ENCODE measurements around the gene COX7B. TPM values are rescaled to one million over a fixed set of nuclear protein-coding genes. Genes with fewer than 3 reads are reported as not detected.
"Not testable (repeated sequence)": the region's sequence is repeated elsewhere in the genome, so short reads cannot be mapped to it uniquely, and the experiment has no call there.

COX7B gene
- total RNA-seq, 3 donors from 2014 or later (not counting 1 experiment from before 2014, with no cell fraction given) = 133 to 168 (median 136) TPM

- peaks cover 23 to 34% of the 10 kb centered on the region in 2 donors for H3K4me1 Mint-ChIP-seq
- intact Hi-C loops (cut with micrococcal nuclease) = no loop called here
- Histone ChIP-seq H3K9me3 (ENCODE audit: control insufficient read depth, insufficient read depth, low read length) (no peaks in the 10 kb centered on the region), H3K4me3 (ENCODE audit: low read length) (no peak overlapping the region), H3K27me3 (ENCODE audit: control insufficient read depth, insufficient read depth, low read length) (no peaks in the 10 kb centered on the region), H3K36me3 (ENCODE audit: control insufficient read depth, insufficient read depth, low read length) (no peaks in the 10 kb centered on the region), H3K27ac (ENCODE audit: low read length) (no peak overlapping the region), H3K4me1 (ENCODE audit: control insufficient read depth, insufficient read depth, low read length) (peaks cover 8% of the 10 kb centered on the region)
- ATAC-seq = no peak
- H3K9me3 Mint-ChIP-seq = no peaks in the 10 kb centered on the region
- H3K27me3 Mint-ChIP-seq (ENCODE audit: low read depth in 2 of 2) = no peaks in the 10 kb centered on the region
- 56% methylated on average over 1 of the region's 3 CpGs for WGBS (ENCODE audit: insufficient coverage)
- H3K27ac Mint-ChIP-seq = peak overlapping the region; percentile 84
- TF ChIP-seq CTCF (IDR thresholded peaks at IDR 0.05) = no peak
- no peak for DNase-seq
- H3K4me3 Mint-ChIP-seq = peak overlapping the region; percentile 42
- no peaks in the 10 kb centered on the region for H3K36me3 Mint-ChIP-seq
Observed at GRCh38 chrX:77918568-77918967, 19.3 kb downstream of the COX7B start.

GRCh38 chrX:77919370-77919769 is 20.1 kb downstream of the COX7B start:
- H3K27me3 Mint-ChIP-seq (ENCODE audit: low read depth in 2 of 2); DNase-seq; H3K9me3 Mint-ChIP-seq; H3K36me3 ChIP-seq (ENCODE audit: control insufficient read depth, insufficient read depth, low read length); intact Hi-C loops (cut with micrococcal nuclease); H3K4me3 ChIP-seq (ENCODE audit: low read length); H3K9me3 ChIP-seq (ENCODE audit: control insufficient read depth, insufficient read depth, low read length); H3K27me3 ChIP-seq (ENCODE audit: control insufficient read depth, insufficient read depth, low read length); H3K36me3 Mint-ChIP-seq; H3K27ac ChIP-seq (ENCODE audit: low read length); H3K4me1 ChIP-seq (ENCODE audit: control insufficient read depth, insufficient read depth, low read length): not testable (repeated sequence)
- Mint-ChIP-seq H3K4me3 (peak overlapping the region; percentile 52), H3K27ac (peak overlapping the region; percentile 69 to 75), H3K4me1 (peaks cover 22 to 35% of the 10 kb centered on the region in 2 donors)
- peak in 2 of 3 donors; percentile 55 to 64 for ATAC-seq
- WGBS (ENCODE audit: insufficient coverage) = 63% methylated on average over 5 of the region's 6 CpGs

- intact Hi-C loops (cut with micrococcal nuclease) = no loop called here
- H3K27me3 Mint-ChIP-seq (ENCODE audit: low read depth in 2 of 2) = no peaks in the 10 kb centered on the region
Observed at GRCh38 chrX:77922787-77923186, 23.5 kb downstream of the COX7B start.

GRCh38 chrX:77924320-77924859 is 25.1 kb downstream of the COX7B start:
- DNase-seq (no peak), ATAC-seq (no peak)
- Mint-ChIP-seq H3K36me3 (no peaks in the 10 kb centered on the region), H3K4me3 (no peak overlapping the region), H3K27ac (no peak overlapping the region), H3K9me3 (no peaks in the 10 kb centered on the region), H3K4me1 (peaks cover 3 to 19% of the 10 kb centered on the region in 2 donors), H3K27me3 (ENCODE audit: low read depth in 2 of 2) (no peaks in the 10 kb centered on the region)
- Histone ChIP-seq H3K9me3 (ENCODE audit: control insufficient read depth, insufficient read depth, low read length) (no peaks in the 10 kb centered on the region), H3K4me3 (ENCODE audit: low read length) (no peak overlapping the region), H3K36me3 (ENCODE audit: control insufficient read depth, insufficient read depth, low read length) (no peaks in the 10 kb centered on the region), H3K27ac (ENCODE audit: low read length) (no peak overlapping the region), H3K27me3 (ENCODE audit: control insufficient read depth, insufficient read depth, low read length) (no peaks in the 10 kb centered on the region), H3K4me1 (ENCODE audit: control insufficient read depth, insufficient read depth, low read length) (peaks cover 3% of the 10 kb centered on the region)
- intact Hi-C loops (cut with micrococcal nuclease) = no loop called here
- WGBS (ENCODE audit: insufficient coverage) = 90% methylated on average over 3 of the region's 8 CpGs
- TF ChIP-seq CTCF (IDR thresholded peaks at IDR 0.05) = no peak

More at GRCh38 chrX:77922787-77923186, 23.5 kb downstream of the COX7B start:
- H3K4me1 Mint-ChIP-seq = peaks cover 8 to 25% of the 10 kb centered on the region in 2 donors
- Histone ChIP-seq H3K36me3 (ENCODE audit: control insufficient read depth, insufficient read depth, low read length) (no peaks in the 10 kb centered on the region), H3K27ac (ENCODE audit: low read length) (no peak overlapping the region), H3K9me3 (ENCODE audit: control insufficient read depth, insufficient read depth, low read length) (no peaks in the 10 kb centered on the region), H3K4me3 (ENCODE audit: low read length) (no peak overlapping the region), H3K4me1 (ENCODE audit: control insufficient read depth, insufficient read depth, low read length) (peaks cover 8% of the 10 kb centered on the region), H3K27me3 (ENCODE audit: control insufficient read depth, insufficient read depth, low read length) (no peaks in the 10 kb centered on the region)
- no peak overlapping the region for H3K4me3 Mint-ChIP-seq
- ATAC-seq = no peak
- H3K27ac Mint-ChIP-seq = no peak overlapping the region
- H3K36me3 Mint-ChIP-seq = no peaks in the 10 kb centered on the region
- DNase-seq = no peak
- no peak for TF ChIP-seq CTCF (IDR thresholded peaks at IDR 0.05)
- no peaks in the 10 kb centered on the region for H3K9me3 Mint-ChIP-seq

Measured in natural killer cell (primary cell).